ENCODE data around the gene POLR2B. TPM values are rescaled to one million over a fixed set of nuclear protein-coding genes. Genes with fewer than 3 reads are reported as not detected.

Gene POLR2B
- total RNA-seq, 1 experiment from 2014 or later = 83.8 TPM

DNA sequence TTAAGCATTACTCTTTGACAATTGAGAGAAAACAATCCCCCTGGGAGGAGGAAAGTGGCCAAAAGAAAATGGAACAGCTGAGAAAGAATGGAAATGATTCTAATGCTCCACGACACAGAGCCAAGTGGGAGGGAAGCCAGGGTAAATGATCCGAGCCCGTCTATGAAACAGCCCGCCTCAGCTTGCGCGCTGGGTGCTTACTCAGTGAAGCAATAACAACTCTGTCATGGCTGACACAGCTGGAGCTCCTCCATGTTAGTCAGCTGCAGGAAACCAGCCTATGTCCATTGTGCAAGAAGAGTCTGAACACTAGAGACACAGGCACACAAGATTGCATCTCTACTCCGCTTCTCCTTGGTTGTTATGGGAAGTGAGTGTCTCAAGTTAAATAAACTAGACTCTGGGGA is 20.6 kb upstream of the POLR2B start:
- TF ChIP-seq, protein P1, sequence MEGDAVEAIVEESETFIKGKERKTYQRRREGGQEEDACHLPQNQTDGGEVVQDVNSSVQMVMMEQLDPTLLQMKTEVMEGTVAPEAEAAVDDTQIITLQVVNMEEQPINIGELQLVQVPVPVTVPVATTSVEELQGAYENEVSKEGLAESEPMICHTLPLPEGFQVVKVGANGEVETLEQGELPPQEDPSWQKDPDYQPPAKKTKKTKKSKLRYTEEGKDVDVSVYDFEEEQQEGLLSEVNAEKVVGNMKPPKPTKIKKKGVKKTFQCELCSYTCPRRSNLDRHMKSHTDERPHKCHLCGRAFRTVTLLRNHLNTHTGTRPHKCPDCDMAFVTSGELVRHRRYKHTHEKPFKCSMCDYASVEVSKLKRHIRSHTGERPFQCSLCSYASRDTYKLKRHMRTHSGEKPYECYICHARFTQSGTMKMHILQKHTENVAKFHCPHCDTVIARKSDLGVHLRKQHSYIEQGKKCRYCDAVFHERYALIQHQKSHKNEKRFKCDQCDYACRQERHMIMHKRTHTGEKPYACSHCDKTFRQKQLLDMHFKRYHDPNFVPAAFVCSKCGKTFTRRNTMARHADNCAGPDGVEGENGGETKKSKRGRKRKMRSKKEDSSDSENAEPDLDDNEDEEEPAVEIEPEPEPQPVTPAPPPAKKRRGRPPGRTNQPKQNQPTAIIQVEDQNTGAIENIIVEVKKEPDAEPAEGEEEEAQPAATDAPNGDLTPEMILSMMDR (IDR thresholded peaks at IDR 0.05; ENCODE audit: unreplicated experiment) = no peak
- Mint-ChIP-seq H3K9me3 (ENCODE audit: low read depth, unreplicated experiment) (no peaks in the 10 kb centered on the region), H3K36me3 (ENCODE audit: insufficient read depth, unreplicated experiment) (peaks cover 17% of the 10 kb centered on the region), H3K4me1 (ENCODE audit: low read depth, unreplicated experiment) (no peaks in the 10 kb centered on the region), H3K4me3 (ENCODE audit: low read depth, unreplicated experiment) (no peak overlapping the region), H3K27ac (ENCODE audit: unreplicated experiment) (no peak overlapping the region), H3K27me3 (ENCODE audit: unreplicated experiment) (no peaks in the 10 kb centered on the region)
- no peak for DNase-seq
- BruUV-seq (replicated peaks) = no TSS peak
- intact Hi-C loops (cut with micrococcal nuclease; ENCODE audit: unreplicated experiment) = no loop called here
- CTCF ChIA-PET = no interaction called here

DNA sequence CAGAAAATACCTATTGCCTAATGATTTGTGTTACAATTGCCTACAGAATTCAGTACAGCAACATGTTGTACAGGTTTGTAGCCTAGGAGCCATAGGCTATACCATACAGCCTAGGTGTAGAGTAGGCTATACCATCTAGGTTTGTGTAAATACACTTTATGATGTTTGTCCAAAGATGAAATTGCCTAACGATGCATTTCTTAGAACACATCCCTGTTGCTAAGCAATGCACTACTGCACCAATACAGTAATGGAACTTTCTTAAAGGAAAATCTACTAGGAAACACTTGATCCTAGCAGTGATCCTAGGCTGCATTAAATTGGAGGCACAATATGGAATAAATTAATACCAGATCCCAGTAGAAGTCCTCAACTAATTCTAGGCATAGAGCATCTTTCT is 19.6 kb upstream of the POLR2B start:
- CTCF ChIA-PET = no interaction called here
- Mint-ChIP-seq H3K27ac (ENCODE audit: unreplicated experiment) (no peak overlapping the region), H3K4me1 (ENCODE audit: low read depth, unreplicated experiment) (no peaks in the 10 kb centered on the region), H3K9me3 (ENCODE audit: low read depth, unreplicated experiment) (no peaks in the 10 kb centered on the region), H3K27me3 (ENCODE audit: unreplicated experiment) (no peaks in the 10 kb centered on the region), H3K4me3 (ENCODE audit: low read depth, unreplicated experiment) (no peak overlapping the region), H3K36me3 (ENCODE audit: insufficient read depth, unreplicated experiment) (peaks cover 17% of the 10 kb centered on the region)
- intact Hi-C loops (cut with micrococcal nuclease; ENCODE audit: unreplicated experiment) = no loop called here
- DNase-seq = no peak
- TF ChIP-seq, protein P1 (IDR thresholded peaks at IDR 0.05; ENCODE audit: unreplicated experiment) = no peak
- no TSS peak for BruUV-seq (replicated peaks)

DNA sequence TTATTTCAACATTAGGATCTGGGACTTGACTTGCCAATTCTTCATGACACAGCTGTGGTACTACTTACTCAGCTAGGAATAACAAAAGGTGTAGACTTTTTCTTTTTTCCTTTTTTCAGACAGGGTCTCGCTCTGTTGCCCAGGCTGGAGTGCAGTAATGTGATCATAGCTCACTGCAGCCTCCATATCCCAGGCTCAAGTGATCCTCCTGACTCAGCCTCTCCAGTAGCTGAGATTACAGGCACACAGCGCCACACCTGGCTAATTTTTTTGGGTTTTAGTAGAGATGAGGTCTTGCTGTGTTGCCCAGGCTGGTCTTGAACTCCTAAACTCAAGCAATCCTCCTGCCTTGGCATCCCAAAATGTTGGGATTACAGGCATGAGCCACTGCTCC is 17.6 kb upstream of the POLR2B start:
- TF ChIP-seq, protein P1 (IDR thresholded peaks at IDR 0.05; ENCODE audit: unreplicated experiment) = no peak
- Mint-ChIP-seq H3K4me1 (ENCODE audit: low read depth, unreplicated experiment) (no peaks in the 10 kb centered on the region), H3K27me3 (ENCODE audit: unreplicated experiment) (no peaks in the 10 kb centered on the region), H3K9me3 (ENCODE audit: low read depth, unreplicated experiment) (no peaks in the 10 kb centered on the region), H3K4me3 (ENCODE audit: low read depth, unreplicated experiment) (no peak overlapping the region), H3K36me3 (ENCODE audit: insufficient read depth, unreplicated experiment) (peaks cover 18% of the 10 kb centered on the region), H3K27ac (ENCODE audit: unreplicated experiment) (no peak overlapping the region)
- no peak for DNase-seq
- no TSS peak for BruUV-seq (replicated peaks)
- CTCF ChIA-PET = no interaction called here
- intact Hi-C loops (cut with micrococcal nuclease; ENCODE audit: unreplicated experiment) = no loop called here

DNA sequence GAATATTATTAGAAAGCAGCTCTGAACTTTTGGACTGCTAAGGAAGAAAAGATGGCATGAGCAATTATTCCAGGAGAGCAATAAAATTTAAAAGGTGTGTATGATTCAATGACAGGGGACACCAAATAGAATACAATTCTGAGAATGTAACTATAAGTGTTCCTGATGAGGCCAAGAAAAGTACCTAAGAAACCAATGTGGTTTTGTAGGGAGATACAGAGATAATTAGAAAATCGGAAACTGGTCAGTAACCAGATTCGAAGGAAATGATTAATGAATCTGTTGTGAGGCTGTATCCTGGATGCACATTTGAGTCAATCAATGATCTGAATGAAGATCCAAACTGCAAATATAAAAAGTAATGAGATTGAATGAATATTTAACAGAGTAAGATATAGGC is 7.3 kb upstream of the POLR2B start:
- no TSS peak for BruUV-seq (replicated peaks)
- no peaks in the 10 kb centered on the region for H3K4me1 Mint-ChIP-seq (ENCODE audit: low read depth, unreplicated experiment)
- H3K27ac Mint-ChIP-seq (ENCODE audit: unreplicated experiment) = no peak overlapping the region
- H3K4me3 Mint-ChIP-seq (ENCODE audit: low read depth, unreplicated experiment) = no peak overlapping the region
- H3K9me3 Mint-ChIP-seq (ENCODE audit: low read depth, unreplicated experiment) = no peaks in the 10 kb centered on the region
- CTCF ChIA-PET = no interaction called here
- intact Hi-C loops (cut with micrococcal nuclease; ENCODE audit: unreplicated experiment) = no loop called here
- no peaks in the 10 kb centered on the region for H3K27me3 Mint-ChIP-seq (ENCODE audit: unreplicated experiment)
- TF ChIP-seq, protein P1 (IDR thresholded peaks at IDR 0.05; ENCODE audit: unreplicated experiment) = no peak
- peaks cover 53% of the 10 kb centered on the region for H3K36me3 Mint-ChIP-seq (ENCODE audit: insufficient read depth, unreplicated experiment)
- DNase-seq = no peak

DNA sequence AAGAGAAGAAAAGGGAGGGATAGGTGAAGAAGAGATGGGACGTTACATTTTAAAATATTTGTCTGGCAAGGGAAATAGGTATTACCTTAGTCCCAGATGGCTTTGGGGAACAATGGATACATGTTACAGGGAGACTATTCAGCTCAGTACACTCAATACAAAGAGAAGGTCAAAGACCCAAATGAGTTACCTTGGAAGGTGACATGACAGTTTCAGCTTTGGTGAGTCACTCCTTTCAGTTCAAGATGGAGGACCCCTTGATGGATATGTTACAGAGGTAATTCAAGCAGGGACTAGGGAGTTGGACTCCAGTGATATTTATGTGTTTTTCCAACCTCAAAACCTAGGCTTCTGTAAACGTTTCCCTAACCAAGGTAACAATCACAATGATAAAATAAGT is 6.3 kb upstream of the POLR2B start:
- DNase-seq = no peak
- no TSS peak for BruUV-seq (replicated peaks)
- Mint-ChIP-seq H3K4me1 (ENCODE audit: low read depth, unreplicated experiment) (no peaks in the 10 kb centered on the region), H3K9me3 (ENCODE audit: low read depth, unreplicated experiment) (no peaks in the 10 kb centered on the region), H3K27ac (ENCODE audit: unreplicated experiment) (no peak overlapping the region), H3K27me3 (ENCODE audit: unreplicated experiment) (no peaks in the 10 kb centered on the region), H3K36me3 (ENCODE audit: insufficient read depth, unreplicated experiment) (peaks cover 55% of the 10 kb centered on the region), H3K4me3 (ENCODE audit: low read depth, unreplicated experiment) (no peak overlapping the region)
- CTCF ChIA-PET = no interaction called here
- intact Hi-C loops (cut with micrococcal nuclease; ENCODE audit: unreplicated experiment) = no loop called here
- TF ChIP-seq, protein P1 (IDR thresholded peaks at IDR 0.05; ENCODE audit: unreplicated experiment) = no peak
